Measurements from ENCODE around the gene PALM3.

Gene PALM3, protein sequence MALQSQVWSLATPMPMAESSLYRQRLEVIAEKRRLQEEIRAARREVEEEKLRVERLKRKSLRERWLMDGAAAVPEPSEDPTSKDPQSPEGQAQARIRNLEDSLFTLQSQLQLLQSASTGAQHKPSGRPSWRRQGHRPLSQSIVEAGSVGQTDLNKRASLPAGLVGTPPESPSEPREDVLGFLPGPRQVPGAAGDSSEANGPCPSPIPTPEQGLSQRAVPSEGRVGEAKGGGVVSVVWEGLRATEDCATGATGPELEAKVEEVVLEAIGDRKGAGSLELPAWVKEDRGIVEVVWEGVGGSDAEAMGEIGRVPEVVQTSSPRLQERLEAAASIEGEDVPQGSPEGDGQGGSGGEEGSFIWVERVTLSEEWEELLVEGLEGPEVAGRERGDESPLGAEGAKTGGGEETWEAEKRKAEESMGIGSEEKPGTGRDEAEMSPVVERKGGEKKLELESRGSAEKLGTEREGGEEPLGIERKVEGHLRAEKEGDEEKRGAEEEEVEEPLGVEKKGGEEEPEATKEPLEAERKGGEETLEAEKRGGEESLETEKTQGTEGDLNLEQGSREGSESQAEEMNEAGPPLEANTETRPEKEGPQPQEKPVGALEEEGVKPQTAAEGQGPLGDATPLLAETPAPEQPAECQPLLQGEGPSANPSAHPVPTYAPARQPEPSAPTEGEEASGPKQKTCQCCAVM

DNA sequence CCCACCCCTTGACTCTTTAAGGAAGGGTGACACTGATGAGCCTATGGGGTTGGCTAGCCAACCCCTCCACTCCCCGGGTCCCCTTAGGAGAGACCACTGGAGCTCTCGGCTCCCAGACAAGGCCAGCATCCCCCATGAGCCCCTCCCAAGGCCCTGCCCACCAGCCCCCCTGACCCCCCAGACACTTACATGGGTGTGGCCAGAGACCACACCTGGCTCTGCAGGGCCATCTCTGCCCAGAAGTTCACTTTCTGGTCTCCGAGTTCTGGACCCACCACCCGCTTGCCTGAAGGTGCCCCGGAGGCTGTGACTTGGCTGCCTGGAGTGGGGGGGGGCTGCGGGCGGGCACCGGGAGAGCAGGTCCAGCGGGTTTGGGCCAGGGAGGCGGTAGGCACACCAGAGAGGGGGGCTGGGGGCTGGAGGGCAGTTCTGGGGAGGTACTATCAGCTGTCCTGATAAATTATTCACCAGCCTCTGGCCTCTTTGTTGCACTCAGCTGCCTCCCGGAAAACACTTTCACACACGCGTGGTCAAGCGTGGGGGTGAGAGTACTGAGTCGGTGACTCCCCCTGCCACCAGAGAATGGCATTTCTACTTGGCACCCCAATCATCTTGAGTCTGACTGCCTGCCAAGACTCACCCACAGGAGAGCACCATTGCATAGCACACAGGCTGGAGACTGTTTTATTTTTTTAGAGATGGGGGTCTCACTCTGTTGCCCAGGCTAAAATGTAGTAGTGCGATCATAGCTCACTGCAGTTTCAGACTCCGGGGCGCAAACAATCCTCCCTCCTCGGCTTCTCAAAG is at the start of gene PALM3:
TSS of gene PALM3 (minus strand) at position 326 of the 807 bp plus-strand sequence. CDS start at position 230, 96 bp downstream.
- DNase-seq = no peak

DNA sequence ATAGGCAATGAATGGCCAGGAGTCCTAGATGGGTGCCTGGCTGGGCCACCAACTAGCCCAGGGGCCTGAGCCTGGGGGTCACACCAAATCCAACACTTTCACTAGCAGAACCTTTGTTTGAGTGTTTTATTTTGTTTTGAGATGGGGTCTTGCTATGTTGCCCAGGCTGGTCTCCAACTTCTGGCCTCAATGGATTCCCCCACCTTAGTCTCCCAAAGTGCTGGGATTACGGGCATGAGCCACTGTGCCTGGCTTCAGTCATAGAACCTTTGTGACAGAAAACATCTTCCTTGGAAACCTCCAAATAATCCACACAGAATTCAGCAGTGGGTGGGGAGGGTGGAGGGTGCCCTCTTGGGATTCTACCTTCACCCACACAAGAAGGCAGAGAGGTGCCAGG is 49.6 kb upstream of the PALM3 start:
- DNase-seq = no peak

DNA sequence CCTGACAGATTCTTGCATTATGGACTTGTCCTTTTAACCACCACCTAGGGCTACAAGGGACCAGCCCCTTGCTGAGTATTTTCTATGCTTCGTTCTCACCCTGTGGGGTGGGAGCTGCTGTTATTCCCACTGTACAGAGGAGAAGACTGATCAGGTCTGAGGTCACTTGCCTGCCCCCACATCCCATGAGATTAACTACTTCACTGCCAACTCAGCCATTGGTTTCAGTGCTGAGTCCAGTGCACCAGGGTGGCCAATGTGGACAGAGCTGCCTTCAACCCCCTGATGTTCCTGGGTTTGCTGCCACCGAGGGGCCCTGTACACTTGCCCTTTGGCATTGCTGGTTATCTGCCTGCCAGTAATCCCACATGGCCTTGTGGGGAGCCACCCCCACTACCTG is 48.8 kb upstream of the PALM3 start:
- no peak for DNase-seq

DNA sequence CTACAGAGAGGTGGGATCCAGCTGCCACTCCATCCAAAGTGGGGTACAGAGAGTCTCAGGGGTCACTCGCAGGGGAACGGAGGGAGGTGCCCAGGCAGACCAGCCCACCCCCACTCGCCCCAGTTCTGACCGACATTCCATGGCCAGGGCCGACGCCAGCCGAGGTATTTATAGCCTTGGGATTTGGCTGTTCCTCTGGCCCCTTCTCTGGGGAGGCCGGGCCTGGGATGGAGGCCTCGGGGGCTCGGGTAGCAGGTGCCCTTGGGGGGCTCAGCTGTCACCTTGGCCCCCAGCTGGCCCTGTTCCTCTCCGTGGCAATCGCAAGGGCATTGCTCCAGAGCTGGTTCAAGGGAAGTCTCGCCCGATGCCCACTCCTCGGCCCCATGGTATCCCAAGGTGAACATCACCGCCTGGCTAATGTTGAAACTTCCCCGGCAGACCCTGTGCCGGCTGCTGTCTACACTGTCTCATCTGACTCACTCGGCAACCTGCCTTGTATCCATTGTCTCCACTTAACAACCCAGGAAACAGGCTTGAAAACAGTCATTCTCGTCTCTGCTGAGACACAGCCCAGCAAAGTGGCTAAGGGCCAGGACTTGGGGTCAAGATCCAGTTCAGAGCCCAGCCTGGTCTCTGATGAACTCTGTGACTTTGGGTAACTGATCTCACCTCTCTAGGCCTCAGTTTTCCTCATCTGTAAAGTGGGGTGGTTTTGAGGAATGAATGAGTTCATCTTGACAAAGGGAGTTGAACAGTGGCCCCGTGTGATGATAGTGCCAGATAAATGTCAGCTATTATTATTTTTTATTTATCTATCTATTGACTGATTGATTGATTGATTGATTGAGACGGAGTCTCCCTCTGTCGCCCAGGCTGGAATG is 45.9 kb upstream of the PALM3 start:
- DNase-seq = no peak

DNA sequence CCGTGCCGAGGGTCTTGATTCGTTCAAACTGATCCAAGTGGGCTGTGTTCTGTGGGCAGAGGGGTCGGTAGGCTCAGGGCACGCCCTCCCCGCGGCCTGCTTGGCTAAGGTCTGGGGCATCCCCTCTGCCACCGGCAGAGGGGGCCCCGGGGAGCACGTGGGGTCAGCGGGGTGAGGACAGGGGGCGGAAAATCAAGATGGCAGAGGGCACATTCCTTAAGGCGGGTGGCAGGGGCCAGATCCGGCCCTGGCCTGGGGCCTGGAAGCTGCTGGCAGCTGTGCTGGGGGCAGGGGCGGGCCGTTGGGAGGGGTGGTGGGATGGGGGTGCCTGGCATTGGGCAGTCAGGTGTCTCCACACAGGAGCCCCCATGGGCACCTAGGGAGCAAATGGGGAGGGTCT is 45.0 kb upstream of the PALM3 start:
- no peak for DNase-seq

DNA sequence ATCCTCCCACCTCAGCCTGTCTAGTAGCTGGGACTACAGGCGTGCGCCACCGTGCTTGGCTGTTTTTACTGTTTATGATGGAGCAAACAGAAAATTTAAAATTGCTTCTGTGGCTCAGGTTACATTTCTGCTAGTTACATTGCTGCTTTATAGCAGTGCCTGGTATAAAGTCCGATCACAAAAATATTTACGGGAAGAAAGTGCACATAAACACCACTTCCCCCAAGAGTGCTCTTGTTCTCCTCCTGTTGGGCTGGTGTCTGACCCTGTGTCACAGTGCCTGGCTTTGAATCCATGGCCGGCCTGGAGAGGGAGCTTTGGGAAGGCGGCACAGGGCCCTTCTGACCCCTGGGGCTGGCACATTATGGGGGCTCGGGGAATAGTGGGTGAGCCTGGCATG is 43.8 kb upstream of the PALM3 start:
- DNase-seq = no peak

DNA sequence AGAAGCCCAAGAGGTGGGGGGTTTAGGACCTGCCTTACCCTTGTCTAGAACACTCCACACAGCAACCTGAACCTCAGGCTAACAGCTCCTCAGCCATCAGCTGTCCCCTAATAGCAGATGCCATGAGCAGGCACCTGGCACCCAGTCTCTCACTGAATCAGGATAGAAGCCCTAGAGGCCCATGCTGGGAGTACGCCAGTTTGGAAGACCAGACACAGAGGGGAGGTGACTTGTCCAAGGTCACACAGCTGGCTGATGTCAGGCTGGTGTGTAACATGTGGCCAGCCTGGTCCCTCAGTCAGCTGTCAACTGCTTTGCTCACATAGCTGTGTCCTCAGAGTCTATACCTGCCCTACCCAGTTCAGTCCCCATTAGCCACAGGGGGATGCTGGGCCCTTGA is 41.4 kb upstream of the PALM3 start:
- DNase-seq = no peak

DNA sequence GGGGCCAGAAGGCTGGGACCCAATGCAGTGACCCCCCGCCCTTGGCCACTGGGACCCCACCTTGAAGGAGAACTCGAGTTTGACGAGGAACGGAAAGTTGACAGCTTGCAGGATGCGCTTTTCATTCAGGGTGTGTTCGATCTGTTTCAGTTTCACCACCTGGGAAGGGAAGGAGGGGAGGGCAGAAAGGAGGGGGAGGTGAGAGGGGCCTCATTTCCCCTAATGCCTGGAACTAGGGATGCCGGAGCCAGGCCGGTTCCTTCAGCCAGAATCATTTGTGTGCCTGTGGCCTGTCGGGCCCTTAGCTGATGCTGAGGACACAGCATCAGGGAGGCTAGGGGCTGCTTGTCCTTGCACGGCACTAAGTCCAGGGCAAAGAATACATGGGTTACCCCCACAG is 40.9 kb upstream of the PALM3 start:
- no peak for DNase-seq

DNA sequence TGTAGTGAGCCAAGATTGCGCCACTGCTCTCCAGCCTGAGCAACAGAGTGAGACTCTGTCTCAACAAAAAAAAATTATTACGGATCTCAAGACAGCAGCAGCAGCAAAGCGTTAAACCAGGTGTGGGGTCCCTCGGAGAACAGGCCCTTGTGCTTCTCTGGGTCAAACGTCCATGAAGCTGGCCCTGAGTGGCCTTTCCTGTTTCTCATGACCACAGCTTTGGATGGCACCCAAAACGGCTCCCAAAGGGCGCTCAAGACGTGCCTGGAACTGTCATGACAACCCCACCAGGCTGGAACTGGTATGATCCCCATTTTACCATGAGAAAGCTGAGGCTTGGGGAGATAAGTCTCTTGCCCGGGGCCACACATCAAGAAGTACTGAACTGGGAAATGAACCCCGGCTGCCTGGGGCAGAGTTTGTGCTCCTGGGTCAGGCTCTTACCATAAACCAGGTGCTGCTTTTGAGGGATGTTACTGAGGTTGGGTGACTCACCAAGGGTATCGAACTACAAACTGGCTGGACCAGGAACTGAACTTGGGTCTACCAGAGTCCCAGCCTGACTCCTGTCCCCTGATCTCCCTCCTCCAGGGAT is 40.3 kb upstream of the PALM3 start:
- DNase-seq = no peak

DNA sequence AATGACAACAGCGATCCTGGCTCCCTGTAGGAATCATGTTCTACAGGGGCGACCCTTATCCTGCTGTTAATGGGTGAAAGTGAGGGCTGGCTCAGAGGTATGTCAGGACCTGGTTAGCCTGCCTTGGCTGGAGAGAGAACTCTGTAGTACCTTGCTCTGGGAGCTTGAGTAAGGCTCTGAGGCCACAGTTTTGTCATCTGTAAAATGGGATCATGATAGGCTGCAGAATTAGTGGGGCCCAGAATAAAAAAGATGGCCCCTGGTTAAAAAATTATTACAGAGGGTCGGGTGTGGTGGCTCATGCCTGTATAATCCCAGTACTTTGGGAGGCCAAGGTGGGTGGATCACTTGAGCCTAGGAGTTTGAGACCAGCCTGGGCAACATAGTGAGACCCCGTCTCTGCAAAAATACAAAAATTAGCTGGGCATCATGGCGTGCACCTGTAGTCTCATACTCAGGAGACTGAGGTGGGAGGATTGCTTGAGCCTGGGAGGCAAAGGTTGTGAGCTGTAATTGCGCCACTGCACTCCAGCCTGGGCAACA is 39.2 kb upstream of the PALM3 start:
- DNase-seq = no peak

DNA sequence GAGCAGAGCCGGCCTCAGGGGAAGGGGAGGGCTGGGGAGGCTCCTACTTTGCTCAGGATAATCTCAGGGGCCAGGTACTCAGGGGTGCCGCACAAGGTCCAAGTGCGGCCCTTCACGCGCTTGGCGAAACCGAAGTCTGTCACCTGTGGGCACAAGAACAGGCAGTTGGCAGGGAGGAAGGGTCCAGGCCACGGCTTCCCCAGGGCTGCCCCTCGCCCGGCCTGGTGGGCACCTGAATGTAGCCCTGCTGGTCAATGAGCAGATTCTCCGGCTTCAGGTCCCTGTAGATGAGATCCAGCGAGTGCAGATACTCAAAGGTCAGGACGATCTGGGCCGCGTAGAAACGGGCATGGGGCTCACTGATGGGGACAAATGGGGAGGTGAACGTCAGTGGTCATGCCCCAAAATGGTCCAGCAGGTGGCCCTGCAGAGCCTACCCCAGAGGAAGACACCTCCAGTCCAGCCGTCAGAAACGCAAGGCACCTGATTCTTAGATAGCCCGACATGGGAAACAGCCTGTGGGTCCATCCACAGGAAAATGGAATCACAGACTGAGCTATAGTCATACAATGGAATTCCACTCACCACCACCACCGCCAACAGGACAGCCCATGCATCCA is 35.8 kb upstream of the PALM3 start:
- no peak for DNase-seq

DNA sequence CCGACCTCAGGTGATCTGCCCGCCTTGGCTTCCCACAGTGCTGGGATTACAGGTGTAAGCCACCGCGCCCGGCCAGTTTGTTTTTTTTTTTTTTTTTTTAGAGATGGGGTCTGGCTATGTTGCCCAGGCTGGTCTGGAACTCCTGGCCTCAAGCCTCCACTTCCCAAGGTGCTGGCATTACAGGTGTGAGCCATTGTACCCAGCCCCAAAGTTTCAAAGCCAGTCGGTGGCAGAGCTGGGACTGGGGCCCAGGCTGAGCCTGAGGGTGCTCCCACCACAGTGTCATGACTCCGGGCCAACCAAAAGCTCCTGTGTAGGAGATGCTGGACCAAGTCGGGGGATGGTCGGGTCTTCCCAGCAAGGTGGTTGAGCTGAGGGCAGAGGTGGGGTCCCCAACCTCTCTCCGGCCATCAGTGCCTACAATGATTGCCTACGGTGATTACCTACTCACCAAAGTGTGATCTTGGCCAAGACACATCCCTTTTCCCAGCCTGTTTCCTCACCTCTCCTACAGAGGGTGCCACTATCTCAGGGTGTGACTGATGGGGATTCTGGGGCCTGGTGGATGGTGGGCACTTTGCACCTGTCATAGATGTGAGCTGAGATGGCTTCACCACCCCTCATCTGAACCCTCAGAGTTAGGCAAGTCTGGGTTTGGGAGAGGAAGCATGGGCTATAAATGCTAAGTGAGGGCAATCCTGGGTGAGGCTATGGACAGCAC is 34.6 kb upstream of the PALM3 start:
- DNase-seq = no peak

DNA sequence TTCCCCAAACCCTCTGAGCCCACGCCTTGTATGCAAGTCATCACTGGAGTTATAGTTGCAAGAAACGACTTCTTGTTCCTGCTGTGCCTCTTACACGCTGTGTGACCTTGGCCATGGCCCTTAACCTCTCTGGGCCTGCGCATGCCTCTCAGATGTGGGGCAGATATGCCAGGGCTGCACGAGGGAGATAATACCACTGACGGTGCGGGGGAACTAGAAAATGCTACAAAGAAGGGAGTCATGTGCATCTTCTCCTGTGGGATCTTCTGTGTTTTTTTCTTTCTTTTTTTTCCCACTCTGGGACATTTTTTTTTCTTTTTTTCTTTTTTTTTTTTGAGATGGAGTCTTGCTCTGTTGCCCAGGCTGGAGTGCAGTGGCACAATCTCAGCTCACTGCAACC is 33.0 kb upstream of the PALM3 start:
- DNase-seq = no peak

DNA sequence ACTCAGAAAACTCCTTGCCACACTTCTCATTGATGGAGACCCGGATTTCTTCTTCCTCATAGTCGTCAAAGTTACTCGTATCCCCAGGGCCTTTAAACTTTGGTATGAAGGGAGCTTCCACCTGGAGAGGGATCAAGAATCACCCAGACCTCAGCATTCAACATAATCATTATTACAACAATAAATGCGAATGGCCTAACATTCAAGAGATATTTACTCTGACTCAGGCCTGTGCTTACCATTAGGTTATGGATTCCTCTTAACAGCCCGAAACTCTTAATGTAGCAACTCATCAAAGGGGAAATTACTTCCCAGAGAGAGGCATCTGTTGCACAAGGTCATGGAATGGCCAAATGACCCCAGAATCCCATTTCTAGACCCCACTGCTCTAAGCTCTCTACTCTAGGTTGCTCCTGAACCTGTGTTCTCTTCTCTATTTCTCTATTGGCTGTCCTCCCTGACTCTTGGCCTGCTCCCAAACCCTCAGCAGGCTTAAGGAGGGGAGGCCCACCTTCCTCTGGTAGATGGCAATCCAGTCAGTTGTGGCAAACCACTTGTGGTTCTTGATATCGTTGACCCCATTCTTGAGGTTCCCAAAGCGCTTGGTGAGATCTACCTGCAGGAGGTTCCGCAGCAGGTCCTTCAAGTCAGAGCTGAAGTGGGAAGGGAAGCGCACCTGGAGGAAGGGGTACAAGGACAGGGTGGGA is 31.4 kb upstream of the PALM3 start:
- DNase-seq = no peak

DNA sequence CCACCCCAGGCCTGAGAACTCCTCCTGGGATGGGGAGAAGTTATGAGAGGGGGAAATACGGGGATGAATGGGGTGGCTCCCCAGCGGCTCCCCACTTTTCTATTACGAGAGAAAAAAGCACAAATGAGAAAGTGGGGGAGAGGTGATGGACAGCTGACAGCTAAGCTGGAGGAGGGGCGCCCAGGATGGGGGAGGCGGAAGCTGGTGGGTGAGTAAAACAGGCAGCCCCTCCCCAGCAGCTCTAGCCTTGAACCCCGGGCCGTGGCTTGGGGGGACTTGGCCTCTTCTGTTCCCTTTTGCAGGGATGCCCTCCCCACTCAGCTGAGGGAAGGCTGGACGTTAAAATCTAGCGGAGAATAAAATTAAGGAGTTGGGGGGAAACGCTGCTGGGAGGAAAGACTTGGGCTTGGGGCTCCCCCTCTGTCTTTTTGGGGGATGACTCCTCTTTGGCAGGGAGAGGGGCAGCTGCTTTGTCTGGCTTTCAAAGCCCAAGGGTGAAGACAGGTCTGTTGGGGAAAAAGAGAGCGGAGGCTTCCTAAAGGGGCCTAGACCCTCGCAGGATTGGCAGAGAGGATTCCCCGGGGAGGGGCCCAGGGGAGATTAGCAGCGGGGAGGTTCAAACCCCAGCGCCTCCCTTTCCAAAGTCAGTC is 30.1 kb upstream of the PALM3 start:
- no peak for DNase-seq

DNA sequence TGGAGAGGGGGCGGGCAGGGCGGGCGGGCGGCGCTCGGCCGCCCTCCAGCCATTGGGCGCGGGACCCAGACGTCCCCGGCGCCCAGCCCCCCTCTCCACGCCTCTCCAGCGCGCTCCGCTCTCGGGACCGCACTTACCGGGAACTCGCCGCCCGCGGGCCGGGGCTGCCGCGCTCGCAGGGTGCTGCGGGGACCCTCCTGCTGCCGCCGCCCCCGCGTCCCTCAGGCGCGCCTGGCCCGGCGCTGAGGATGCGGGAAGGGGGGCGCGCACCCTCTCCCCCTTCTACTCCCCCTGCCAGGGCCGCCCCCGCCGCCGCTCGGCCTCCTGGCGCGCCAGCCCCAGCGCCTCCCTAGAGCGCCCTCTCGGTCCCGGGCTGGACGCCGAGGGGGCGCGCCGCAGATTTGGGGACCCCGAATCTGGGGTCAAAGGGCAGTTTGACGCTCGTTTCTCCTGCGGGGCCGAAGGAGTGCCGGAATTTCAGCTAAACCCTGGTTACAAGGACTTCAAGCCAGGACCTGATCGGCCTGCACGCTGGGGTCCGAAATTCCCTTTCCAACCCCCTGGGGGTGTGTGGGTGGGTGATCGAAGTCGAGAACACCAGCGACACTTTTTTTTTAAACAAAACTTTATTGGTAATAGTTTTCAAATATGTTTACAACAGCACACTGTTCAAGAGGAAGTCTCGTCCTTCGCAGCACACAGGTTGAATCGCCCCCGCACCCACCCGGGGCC is 29.4 kb upstream of the PALM3 start:
- peak; percentile 55 for DNase-seq

DNA sequence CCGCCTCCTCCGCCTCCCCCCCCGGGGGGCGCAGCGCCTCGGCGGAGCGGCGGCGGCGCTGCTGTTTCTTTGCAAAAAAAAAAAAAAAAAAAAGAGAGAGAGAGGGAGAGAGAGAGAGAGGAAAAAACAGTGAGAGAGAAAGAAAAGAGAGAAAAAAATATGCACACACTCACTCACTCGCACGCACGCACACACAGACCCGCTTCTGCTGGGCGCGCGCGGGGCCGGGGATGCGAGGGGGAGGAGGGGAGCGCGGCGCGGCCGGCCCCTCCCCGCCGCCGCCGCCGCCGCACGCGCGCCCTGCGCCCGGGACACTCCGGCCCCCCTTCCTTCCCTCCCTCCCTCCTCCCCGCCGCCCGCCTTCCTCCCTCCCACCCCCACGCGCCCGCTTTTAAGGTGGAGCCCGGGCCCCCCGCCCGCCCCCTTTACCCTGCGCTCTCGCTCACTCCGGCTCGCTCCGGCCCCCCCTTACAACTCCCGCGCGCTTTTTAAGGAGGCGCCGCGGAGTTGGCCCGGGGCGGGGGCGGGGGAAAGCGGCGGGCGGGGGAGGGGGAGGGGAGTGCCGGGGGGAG is 28.7 kb upstream of the PALM3 start, which contains the start of gene SAMD1:
TSS of gene SAMD1 (minus strand) at position 243 of the 572 bp plus-strand sequence.
- DNase-seq = peak; percentile 84

All from activated T-cell treated with anti-CD3 and anti-CD28 coated beads for 4 hours (primary cell).